Raji (cell line): ENCODE measurements around the gene HUNK.

ENCODE experiments used
- POLR2A ChIP-seq: IDR thresholded peaks from 2 replicates; pipeline ENCODE4 v1.6.1; 2011; ENCODE audit warnings: low read depth, low read length, control low read depth; ENCODE audit not compliant: insufficient read depth

The HUNK gene

GRCh38 chr21:31920275-31920674 is 47.5 kb downstream of the HUNK start:
- no peak for TF ChIP-seq POLR2A

DNA sequence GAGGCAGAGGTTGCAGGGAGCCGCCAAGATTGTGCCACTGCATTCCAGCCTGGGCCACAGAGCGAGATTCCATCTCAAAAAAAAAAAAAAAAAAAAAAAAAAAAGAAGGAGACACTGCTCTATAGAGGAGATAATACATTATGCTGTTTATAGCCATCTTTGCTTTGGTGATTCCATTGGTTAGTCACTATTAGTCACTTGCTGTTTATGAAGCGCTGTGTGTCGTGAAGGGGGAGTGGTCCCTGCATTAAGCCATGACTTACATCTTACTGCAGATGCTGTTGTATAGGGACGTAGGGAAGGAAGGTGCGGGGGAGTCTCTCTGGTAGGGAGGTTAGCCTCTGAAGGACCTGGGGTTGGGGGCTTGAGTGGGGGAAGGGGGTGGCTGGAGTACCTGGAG is 48.3 kb downstream of the HUNK start:
- TF ChIP-seq POLR2A: no peak

DNA sequence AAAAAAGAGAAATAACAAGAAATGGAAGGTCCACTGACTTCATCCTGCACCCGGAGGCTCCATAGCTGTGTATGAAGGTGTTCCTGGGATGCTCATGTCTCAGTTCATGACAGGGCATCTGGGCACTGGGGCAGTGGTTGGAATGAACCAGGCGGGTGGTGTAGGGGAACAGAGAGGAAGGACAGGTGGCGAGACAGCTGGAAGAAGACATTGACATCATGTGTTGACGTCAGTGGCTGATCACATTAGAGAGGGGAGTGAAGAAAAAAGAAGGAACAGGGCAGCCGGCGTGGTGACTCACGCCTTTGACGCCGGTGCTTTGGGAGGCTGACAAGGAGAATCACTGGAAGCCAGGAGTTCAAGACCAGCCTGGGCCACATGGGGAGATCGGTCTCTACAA is 50.1 kb downstream of the HUNK start:
- no peak for TF ChIP-seq POLR2A

- TF ChIP-seq POLR2A: no peak
These were observed 50.9 kb downstream of the HUNK start for GRCh38 chr21:31923756-31924155.

GRCh38 chr21:31924548-31924947 is 51.7 kb downstream of the HUNK start:
- TF ChIP-seq POLR2A: no peak

DNA sequence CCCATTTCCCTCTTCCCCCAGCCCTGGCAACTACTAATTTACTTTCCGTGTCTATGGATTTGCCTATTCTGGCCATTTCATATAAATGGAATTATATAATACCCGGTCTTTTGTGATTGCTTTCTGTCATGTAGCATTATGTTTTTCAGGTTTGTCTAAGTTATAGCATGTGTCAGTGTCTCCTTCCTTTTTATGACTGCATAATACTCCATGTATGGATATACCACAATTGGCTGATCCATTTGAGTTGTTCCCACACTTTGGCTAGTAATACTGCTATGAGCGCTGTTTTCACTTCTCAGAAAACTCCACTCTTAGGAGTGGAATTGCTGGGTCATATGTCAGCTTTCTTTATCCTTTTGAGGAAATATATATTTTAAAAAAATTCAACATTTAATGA is 53.7 kb downstream of the HUNK start:
- TF ChIP-seq POLR2A: no peak

DNA sequence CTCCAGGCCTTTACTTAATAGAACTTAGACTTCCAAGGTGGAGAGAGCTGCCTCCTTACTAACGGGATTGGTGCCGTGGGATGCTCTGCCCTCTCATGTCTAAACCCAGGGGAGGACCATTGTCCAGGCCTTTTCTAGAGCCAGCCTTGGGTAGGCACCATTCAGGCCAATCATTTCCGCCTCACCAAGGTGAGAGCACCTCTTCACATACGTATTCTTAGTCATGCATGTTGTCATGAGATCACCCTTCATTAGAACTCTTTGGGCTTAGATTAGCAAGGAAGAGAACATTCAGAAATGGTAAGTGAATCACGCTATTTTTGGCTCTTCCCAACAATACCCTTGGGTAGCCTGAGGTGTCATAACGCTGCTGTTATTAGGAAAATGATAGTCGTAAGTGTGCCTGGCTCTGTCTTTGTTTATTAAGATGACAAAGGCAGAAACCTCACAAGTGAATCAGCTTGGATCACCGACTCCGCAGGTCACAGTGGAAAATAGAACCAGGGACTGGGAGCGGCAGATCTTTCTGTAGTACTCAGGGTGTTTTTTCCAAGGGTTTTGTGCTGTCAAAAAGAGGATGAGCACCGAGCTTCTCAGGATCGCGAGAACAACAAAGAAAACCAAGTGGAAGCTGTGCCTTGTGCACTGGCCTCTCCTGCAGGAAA is 55.0 kb downstream of the HUNK start:
- no peak for TF ChIP-seq POLR2A

- TF ChIP-seq POLR2A: no peak
These were observed 55.8 kb downstream of the HUNK start for GRCh38 chr21:31928656-31929055.

DNA sequence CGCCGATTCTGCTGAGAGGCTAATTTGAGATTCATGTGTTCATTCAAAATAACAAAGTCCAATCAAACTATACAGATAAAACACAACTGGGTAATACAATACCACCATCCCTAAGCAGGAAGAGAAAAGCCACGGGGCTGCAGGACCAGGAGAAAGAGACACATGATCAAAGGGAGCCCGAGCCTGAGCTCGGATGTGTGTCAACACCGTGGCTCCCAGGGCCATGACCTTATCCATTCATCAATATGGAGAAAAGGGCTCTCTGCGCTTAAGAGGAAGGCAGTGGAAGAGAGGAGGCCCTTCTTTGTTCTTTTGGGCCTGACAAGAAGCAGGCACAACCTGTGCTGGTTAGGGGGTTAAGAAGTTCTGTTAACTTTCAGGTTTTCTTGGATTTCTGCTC is 56.7 kb downstream of the HUNK start:
- TF ChIP-seq POLR2A: no peak

GRCh38 chr21:31930001-31930400 is 57.2 kb downstream of the HUNK start:
- no peak for TF ChIP-seq POLR2A

DNA sequence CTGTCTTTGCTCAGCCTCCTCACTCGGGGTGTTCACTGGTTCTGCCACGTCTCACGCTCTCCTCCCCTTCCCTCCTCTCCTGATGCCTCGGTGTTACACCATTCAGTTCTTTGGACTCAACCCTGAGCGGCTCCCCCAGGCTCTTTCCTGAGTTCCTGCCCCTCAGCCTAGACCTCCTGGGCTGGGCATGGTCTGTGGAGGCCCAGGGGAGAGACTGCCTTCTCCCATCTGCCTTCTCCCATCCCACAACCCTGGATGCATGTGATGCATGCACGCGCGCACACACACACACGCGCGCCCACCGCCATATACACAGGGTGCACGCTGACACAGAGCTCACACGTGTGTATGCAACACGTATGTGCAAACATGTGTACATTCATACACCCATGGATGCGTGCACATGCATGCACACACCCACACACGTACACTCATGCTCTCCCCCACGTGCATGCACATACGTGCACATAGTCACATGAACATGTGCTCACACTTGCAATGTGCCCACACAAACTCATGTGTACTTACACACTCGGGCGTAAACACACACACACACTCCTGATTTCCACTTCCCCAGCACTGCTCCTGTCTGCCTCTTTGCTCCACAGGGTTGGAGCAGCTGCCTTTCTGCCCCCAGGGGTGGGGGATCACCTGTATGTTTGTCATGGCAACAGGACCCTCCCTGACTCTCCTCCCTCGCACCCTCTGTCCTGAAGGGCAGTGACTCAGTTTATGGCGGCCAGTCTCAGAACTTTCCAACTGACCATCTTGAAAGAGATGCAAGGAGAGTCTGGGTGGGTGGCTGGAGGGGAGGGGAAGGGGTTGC is 59.0 kb downstream of the HUNK start:
- no peak for TF ChIP-seq POLR2A

DNA sequence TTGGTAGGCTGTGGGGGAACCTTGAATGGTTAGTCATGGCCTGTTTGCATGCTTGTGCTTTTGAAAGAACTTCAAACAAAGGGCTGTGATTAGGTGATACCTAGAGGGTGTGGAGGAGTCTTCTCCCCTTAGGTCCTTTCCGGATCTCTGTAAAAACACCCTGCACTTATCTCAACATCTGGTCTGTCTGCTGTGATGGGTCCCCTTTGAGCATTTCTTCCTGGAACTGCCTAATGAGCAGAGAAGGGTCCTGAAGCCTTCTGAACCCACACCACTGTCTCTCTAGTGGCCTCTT is 59.6 kb downstream of the HUNK start:
- TF ChIP-seq POLR2A: no peak

DNA sequence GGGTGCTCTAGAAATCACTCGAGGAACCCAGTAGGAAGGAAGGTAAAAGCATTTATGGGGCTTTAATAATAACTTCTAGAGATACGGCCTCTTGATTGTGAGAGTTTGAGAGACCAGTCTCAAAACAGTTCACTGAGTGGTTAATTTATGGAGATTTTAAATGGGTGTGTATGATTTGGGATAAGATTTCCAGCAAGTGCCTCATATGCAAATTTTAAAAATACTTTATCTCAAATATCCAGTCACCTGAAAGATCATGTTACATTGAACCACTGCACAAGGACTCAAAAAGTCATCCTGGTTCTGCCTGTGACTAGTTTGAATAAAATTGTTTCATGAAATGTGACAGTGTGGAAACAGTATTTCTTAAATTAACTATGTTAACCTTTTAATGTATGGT is 64.5 kb downstream of the HUNK start:
- no peak for TF ChIP-seq POLR2A

- no peak for TF ChIP-seq POLR2A
These were observed 65.8 kb downstream of the HUNK start for GRCh38 chr21:31938330-31939301.

GRCh38 chr21:31941694-31942093 is 68.9 kb downstream of the HUNK start:
- TF ChIP-seq POLR2A: no peak

DNA sequence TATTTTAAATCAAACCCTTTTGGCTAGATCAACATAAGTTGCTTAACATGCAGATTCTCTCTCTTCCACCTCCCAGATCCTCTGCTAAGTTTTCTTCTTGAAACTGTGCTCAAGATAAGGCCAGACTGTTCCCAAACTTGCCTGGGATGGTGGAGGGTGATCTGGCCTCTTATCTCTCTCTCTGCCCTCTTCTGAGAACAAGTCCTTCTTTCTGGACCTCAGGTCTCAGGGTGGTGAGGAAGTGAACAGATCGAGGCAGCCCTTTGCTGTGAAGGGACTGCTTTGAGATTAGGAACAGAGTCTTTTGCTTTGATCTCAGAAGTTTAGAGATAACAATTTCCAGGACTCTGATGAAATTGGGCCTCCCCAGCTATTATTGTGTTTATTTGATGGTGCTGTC is 70.7 kb downstream of the HUNK start:
- no peak for TF ChIP-seq POLR2A
